Endodermal cell (in vitro differentiated cells): ENCODE results near the gene THY1. TPM values are rescaled to one million over a fixed set of nuclear protein-coding genes. Genes with fewer than 3 reads are reported as not detected.

Source experiments
- DNase-seq: peaks from one replicate; pipeline ENCODE4 v3.0.0-alpha.2; 2017
- H3K27ac ChIP-seq: 2 replicates; pipeline ENCODE4 v1.5.1; 2013; ENCODE audit warnings: mild to moderate bottlenecking, low read depth, low read length, moderate library complexity
- H3K27me3 ChIP-seq: 2 replicates; pipeline ENCODE4 v1.6.1; 2013; ENCODE audit warnings: mild to moderate bottlenecking, low read length, moderate library complexity; ENCODE audit not compliant: insufficient read depth, control insufficient read depth, poor library complexity, severe bottlenecking
- H3K36me3 ChIP-seq: 2 replicates; pipeline ENCODE4 v1.7.0; 2013; ENCODE audit warnings: mild to moderate bottlenecking, low read length, moderate library complexity; ENCODE audit not compliant: control insufficient read depth, insufficient read depth
- H3K4me1 ChIP-seq: one replicate; pipeline ENCODE4 v1.7.0; 2013; ENCODE audit warnings: low read length; ENCODE audit not compliant: control insufficient read depth, insufficient read depth
- H3K4me3 ChIP-seq: 2 replicates; pipeline ENCODE4 v1.5.1; 2013; ENCODE audit warnings: mild to moderate bottlenecking, low read length, moderate library complexity
- H3K9ac ChIP-seq: 2 replicates; pipeline ENCODE4 v1.6.1; 2013; ENCODE audit warnings: mild to moderate bottlenecking, low read length, moderate library complexity; ENCODE audit not compliant: poor library complexity, severe bottlenecking; ENCODE audit errors: extremely low read depth
- H3K9me3 ChIP-seq: 2 replicates; pipeline ENCODE4 v1.6.1; 2013; ENCODE audit warnings: mild to moderate bottlenecking, low read length, moderate library complexity; ENCODE audit not compliant: control insufficient read depth
- H3K27ac Mint-ChIP-seq: 2 replicates; pipeline ENCODE4 v1.8.0; 2020; ENCODE audit warnings: mixed read lengths
- H3K27me3 Mint-ChIP-seq: 2 replicates; pipeline ENCODE4 v1.8.0; 2021; ENCODE audit warnings: mild to moderate bottlenecking, mixed read lengths; ENCODE audit not compliant: insufficient read depth
- H3K36me3 Mint-ChIP-seq: 2 replicates; pipeline ENCODE4 v1.8.0; 2020; ENCODE audit warnings: low read depth, mixed read lengths
- H3K4me1 Mint-ChIP-seq: 2 replicates; pipeline ENCODE4 v1.8.0; 2020; ENCODE audit warnings: mixed read lengths
- H3K4me3 Mint-ChIP-seq: 2 replicates; pipeline ENCODE4 v1.8.0; 2020; ENCODE audit warnings: mild to moderate bottlenecking, moderate library complexity, mixed read lengths
- H3K9me3 Mint-ChIP-seq: 2 replicates; pipeline ENCODE4 v1.8.0; 2020; ENCODE audit warnings: mild to moderate bottlenecking, mixed read lengths
- CTCF ChIP-seq: fragments of 200-600 bp; sonication (generic); conservative IDR thresholded peaks from 2 replicates; pipeline ENCODE4 v1.5.0; 2021; ENCODE audit warnings: antibody characterized with exemption, mild to moderate bottlenecking
- WGBS, 2 experiments: methylation state at CpG; one replicate each; pipeline versions ENCODE4 v1.1.5 to v1.1.7; 2013; ENCODE audit warnings: missing lambda C conversion rate in 2 of 2, mixed read lengths in 1 of 2; ENCODE audit not compliant: insufficient coverage in 1 of 2, insufficient read length in 1 of 2; 5-methylcytosine and 5-hydroxymethylcytosine counted together
- total RNA-seq, 2 donors: library from RNA; stranded (reverse); fragmentation: NEBNext Ultra II Directional in 1 of 2; extraction: Animal tissue kit (Norgen Biotek cat#: 25700) in 1 of 2; gene quantifications; 2 replicates in 1 of 2; 3 replicates in 1 of 2; pipeline ENCODE4 v1.2.1, GENCODE V29; 2021

The THY1 gene
- total RNA-seq, 2 donors from 2014 or later: 19.3 to 36.1 TPM

- no peak overlapping the region for H3K27ac ChIP-seq
- DNase-seq: peak; percentile 40
- 69 to 86% methylated on average over 4 to 8 of the region's 8 CpGs for WGBS, 2 experiments
Measured at GRCh38 chr11:119371778-119372182, 51.2 kb downstream of the THY1 start.

GRCh38 chr11:119371067-119371601 lies 51.8 kb downstream of the THY1 start:
- Mint-ChIP-seq H3K4me1 (peaks cover 59% of the 10 kb centered on the region), H3K4me3 (no peak overlapping the region), H3K27ac (no peak overlapping the region), H3K9me3 (no peaks in the 10 kb centered on the region), H3K36me3 (peaks cover 24% of the 10 kb centered on the region), H3K27me3 (peaks cover 6% of the 10 kb centered on the region)
- no peak overlapping the region for H3K9ac ChIP-seq
- H3K27ac ChIP-seq: no peak overlapping the region
- peaks cover 32% of the 10 kb centered on the region for H3K4me1 ChIP-seq
- H3K36me3 ChIP-seq: peaks cover 52% of the 10 kb centered on the region
- H3K4me3 ChIP-seq: no peak overlapping the region
- 82 to 88% methylated on average over 8 of the region's 8 CpGs for WGBS, 2 experiments
- no peaks in the 10 kb centered on the region for H3K27me3 ChIP-seq
- no peak for DNase-seq
- no peaks in the 10 kb centered on the region for H3K9me3 ChIP-seq
- no peak for TF ChIP-seq CTCF

More at GRCh38 chr11:119371778-119372182, 51.2 kb downstream of the THY1 start:
- H3K4me1 Mint-ChIP-seq: peaks cover 63% of the 10 kb centered on the region
- Histone ChIP-seq H3K9ac (no peak overlapping the region), H3K36me3 (peaks cover 51% of the 10 kb centered on the region), H3K4me3 (no peak overlapping the region), H3K27me3 (no peaks in the 10 kb centered on the region), H3K9me3 (no peaks in the 10 kb centered on the region), H3K4me1 (peaks cover 38% of the 10 kb centered on the region)
- no peaks in the 10 kb centered on the region for H3K27me3 Mint-ChIP-seq
- H3K27ac Mint-ChIP-seq: no peak overlapping the region
- TF ChIP-seq CTCF: no peak
- H3K36me3 Mint-ChIP-seq: peaks cover 18% of the 10 kb centered on the region
- no peaks in the 10 kb centered on the region for H3K9me3 Mint-ChIP-seq
- no peak overlapping the region for H3K4me3 Mint-ChIP-seq

GRCh38 chr11:119370486-119371046 lies 52.4 kb downstream of the THY1 start:
- H3K36me3 ChIP-seq: peaks cover 53% of the 10 kb centered on the region
- Mint-ChIP-seq H3K4me3 (no peak overlapping the region), H3K9me3 (no peaks in the 10 kb centered on the region), H3K27me3 (peaks cover 12% of the 10 kb centered on the region), H3K36me3 (peaks cover 24% of the 10 kb centered on the region), H3K27ac (peak overlapping the region; percentile 48), H3K4me1 (peaks cover 54% of the 10 kb centered on the region)
- no peaks in the 10 kb centered on the region for H3K9me3 ChIP-seq
- WGBS, 2 experiments: 84 to 88% methylated on average over 6 to 8 of the region's 8 CpGs
- no peak for TF ChIP-seq CTCF
- DNase-seq: peak; percentile 68
- H3K9ac ChIP-seq: no peak overlapping the region
- no peak overlapping the region for H3K4me3 ChIP-seq
- peaks cover 26% of the 10 kb centered on the region for H3K4me1 ChIP-seq
- H3K27ac ChIP-seq: no peak overlapping the region
- H3K27me3 ChIP-seq: peaks cover under 1% of the 10 kb centered on the region
